Measurements from ENCODE around the gene CTNNA3. TPM values are rescaled to one million over a fixed set of nuclear protein-coding genes. Genes with fewer than 3 reads are reported as not detected.

Gene CTNNA3
- total RNA-seq, 2 donors from 2014 or later, result not detected

DNA sequence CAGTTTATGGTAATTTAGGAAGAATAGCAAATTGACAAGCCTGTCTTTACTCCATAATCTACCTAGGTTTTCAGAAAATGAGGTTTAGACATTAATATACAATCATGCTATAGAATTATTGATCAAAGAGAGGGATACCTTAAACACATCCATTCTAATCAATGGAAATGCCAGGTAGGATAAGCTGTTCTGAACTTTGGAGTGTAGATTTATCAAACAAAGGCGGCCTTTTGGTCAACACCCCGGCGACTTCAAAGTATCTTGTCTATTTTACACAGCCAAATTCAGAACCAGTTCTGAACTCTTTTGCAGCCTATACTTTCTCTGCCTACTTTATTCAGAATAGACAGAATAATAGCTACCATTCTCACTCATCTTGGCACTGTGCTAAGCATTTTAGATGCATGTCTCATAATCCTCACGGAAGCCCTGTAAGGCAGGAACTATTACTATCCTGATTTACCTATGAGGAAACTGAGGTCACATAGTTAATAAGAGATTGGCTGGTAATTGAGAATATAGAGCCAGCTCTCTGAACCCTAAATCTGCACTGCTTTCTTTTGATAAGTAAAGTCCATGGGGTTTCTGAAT lies 1412.0 kb downstream of the CTNNA3 start:
- Mint-ChIP-seq H3K4me1 (ENCODE audit: low read depth in 2 of 2) (no peaks in the 10 kb centered on the region), H3K27me3 (no peaks in the 10 kb centered on the region), H3K36me3 (no peaks in the 10 kb centered on the region), H3K4me3 (no peak overlapping the region), H3K9me3 (peaks cover 10% of the 10 kb centered on the region), H3K27ac (no peak overlapping the region)
- no peak for DNase-seq (ENCODE audit: low spot score)
- ATAC-seq, result no peak

- no peak for ATAC-seq
- H3K4me3 Mint-ChIP-seq, result no peak overlapping the region
- H3K4me1 Mint-ChIP-seq (ENCODE audit: low read depth in 2 of 2), result no peaks in the 10 kb centered on the region
- H3K27me3 Mint-ChIP-seq, result no peaks in the 10 kb centered on the region
- H3K36me3 Mint-ChIP-seq, result no peaks in the 10 kb centered on the region
- no peak for DNase-seq (ENCODE audit: low spot score)
- no peak overlapping the region for H3K27ac Mint-ChIP-seq
- H3K9me3 Mint-ChIP-seq, result peaks cover 10% of the 10 kb centered on the region
Observed at GRCh38 chr10:66283064-66283463, 1412.9 kb downstream of the CTNNA3 start.

- DNase-seq (ENCODE audit: low spot score), result no peak
- Mint-ChIP-seq H3K4me3 (no peak overlapping the region), H3K9me3 (peaks cover 4% of the 10 kb centered on the region), H3K4me1 (ENCODE audit: low read depth in 2 of 2) (no peaks in the 10 kb centered on the region), H3K36me3 (no peaks in the 10 kb centered on the region), H3K27ac (no peak overlapping the region), H3K27me3 (no peaks in the 10 kb centered on the region)
- ATAC-seq, result no peak
Observed at GRCh38 chr10:66281327-66281726, 1414.7 kb downstream of the CTNNA3 start.

DNA sequence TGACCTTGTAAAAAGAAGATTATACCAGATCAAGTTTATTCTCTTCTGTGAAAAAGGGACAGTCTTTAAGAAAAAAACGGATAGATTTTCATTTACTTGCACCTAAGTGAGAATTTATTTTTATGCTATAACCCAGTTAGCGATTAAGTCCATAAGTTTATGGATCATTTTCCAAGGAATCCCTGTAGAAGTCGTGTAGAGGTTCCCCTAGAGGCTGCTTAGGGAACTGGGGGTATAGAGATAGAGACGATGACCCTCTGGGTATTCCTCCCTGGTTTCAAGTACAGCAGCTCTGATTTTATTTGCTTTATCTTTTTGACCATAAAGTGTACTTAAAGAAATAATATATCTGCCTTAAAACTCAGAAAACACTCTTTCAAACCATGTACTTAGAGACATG lies 1418.5 kb downstream of the CTNNA3 start:
- Mint-ChIP-seq H3K9me3 (peaks cover 9% of the 10 kb centered on the region), H3K4me1 (ENCODE audit: low read depth in 2 of 2) (no peaks in the 10 kb centered on the region)

DNA sequence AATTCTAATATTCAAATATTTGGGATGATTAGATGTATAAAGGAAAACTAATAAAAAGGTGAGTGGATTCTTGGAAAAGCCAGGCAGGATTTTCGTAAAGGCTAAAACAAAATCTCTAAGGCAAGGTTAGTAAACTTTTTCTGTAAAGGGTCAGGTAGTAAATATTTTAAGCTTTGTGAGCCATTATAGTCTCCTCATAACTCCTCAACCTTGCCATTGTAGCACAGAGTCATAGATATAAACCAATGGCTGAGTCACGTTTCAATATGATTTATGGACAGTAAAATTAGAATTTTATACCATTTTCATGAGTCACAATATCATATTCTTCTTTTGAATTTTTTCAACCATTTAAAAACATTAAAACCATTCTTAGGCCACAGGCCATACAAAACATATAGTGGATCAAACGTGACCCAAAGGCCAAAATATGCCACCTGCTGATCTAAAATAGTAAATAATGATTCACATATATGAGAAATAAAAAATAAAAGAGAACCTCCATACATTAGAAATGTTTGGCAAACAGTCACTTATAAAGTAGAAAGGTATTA lies 1422.0 kb downstream of the CTNNA3 start:
- Mint-ChIP-seq H3K36me3 (no peaks in the 10 kb centered on the region), H3K27ac (no peak overlapping the region), H3K4me3 (no peak overlapping the region), H3K4me1 (ENCODE audit: low read depth in 2 of 2) (no peaks in the 10 kb centered on the region), H3K9me3 (peaks cover 9% of the 10 kb centered on the region), H3K27me3 (no peaks in the 10 kb centered on the region)
- ATAC-seq (no peak), DNase-seq (ENCODE audit: low spot score) (no peak)

More for the DNA sequence above, 1418.5 kb downstream of the CTNNA3 start:
- Mint-ChIP-seq H3K36me3 (no peaks in the 10 kb centered on the region), H3K4me3 (no peak overlapping the region), H3K27ac (no peak overlapping the region), H3K27me3 (no peaks in the 10 kb centered on the region)
- DNase-seq (ENCODE audit: low spot score) (no peak), ATAC-seq (no peak)

- H3K9me3 Mint-ChIP-seq, result peaks cover 19% of the 10 kb centered on the region
- DNase-seq (ENCODE audit: low spot score) (no peak), ATAC-seq (no peak)
- no peak overlapping the region for H3K27ac Mint-ChIP-seq
- no peak overlapping the region for H3K4me3 Mint-ChIP-seq
- no peaks in the 10 kb centered on the region for H3K36me3 Mint-ChIP-seq
- no peaks in the 10 kb centered on the region for H3K4me1 Mint-ChIP-seq (ENCODE audit: low read depth in 2 of 2)
- no peaks in the 10 kb centered on the region for H3K27me3 Mint-ChIP-seq
Observed at GRCh38 chr10:66265398-66265797, 1430.6 kb downstream of the CTNNA3 start.

GRCh38 chr10:66259836-66260235 lies 1436.2 kb downstream of the CTNNA3 start:
- Mint-ChIP-seq H3K9me3 (peaks cover 12% of the 10 kb centered on the region), H3K27ac (no peak overlapping the region), H3K36me3 (no peaks in the 10 kb centered on the region), H3K4me3 (no peak overlapping the region), H3K4me1 (ENCODE audit: low read depth in 2 of 2) (no peaks in the 10 kb centered on the region), H3K27me3 (no peaks in the 10 kb centered on the region)
- no peak for ATAC-seq
- no peak for DNase-seq (ENCODE audit: low spot score)

DNA sequence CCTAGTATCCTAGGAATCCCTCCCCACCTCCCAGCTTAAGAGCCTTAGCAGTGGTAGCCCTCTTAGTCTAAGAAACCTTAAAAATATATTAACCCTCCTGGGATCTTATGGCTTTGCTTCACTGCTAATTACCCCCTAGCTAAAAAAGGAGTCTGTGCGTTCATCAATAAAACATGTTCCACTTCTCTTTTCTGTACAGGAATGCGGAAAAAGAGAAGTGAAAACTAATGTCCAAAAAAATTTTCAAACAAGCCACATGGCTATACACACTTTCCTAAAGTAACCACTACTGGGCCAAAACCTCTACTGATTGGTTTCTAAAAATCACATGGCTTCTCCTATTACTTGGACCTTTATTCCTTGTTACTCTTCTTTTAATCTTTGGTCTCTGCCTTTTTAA lies 1437.3 kb downstream of the CTNNA3 start:
- Mint-ChIP-seq H3K4me3 (no peak overlapping the region), H3K4me1 (ENCODE audit: low read depth in 2 of 2) (no peaks in the 10 kb centered on the region), H3K27ac (no peak overlapping the region), H3K9me3 (peaks cover 8% of the 10 kb centered on the region), H3K36me3 (no peaks in the 10 kb centered on the region), H3K27me3 (no peaks in the 10 kb centered on the region)
- ATAC-seq (no peak), DNase-seq (ENCODE audit: low spot score) (no peak)

DNA sequence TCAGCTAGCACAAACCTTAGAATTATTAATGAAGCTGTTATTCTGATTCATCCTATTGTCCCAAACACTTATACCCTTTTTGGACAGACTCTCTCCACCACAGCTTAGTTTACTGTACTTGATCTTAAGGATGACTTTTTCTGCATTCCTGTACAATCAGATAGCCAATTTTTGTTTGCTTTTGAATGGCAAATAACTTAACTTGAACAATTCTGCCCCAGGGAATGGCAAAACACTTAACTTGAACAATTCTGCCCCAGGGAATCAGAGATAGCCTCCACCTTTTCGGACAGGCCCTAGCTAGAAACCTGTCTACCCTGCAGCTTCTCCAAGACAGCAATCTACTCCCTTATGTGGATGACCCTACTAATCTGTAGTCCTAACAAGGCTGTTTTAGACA lies 1438.2 kb downstream of the CTNNA3 start:
- Mint-ChIP-seq H3K4me3 (no peak overlapping the region), H3K27ac (no peak overlapping the region), H3K36me3 (no peaks in the 10 kb centered on the region), H3K27me3 (no peaks in the 10 kb centered on the region), H3K4me1 (ENCODE audit: low read depth in 2 of 2) (no peaks in the 10 kb centered on the region), H3K9me3 (peaks cover 13% of the 10 kb centered on the region)
- ATAC-seq, result no peak
- DNase-seq (ENCODE audit: low spot score), result no peak

- Mint-ChIP-seq H3K4me3 (no peak overlapping the region), H3K27me3 (no peaks in the 10 kb centered on the region), H3K9me3 (peaks cover 24% of the 10 kb centered on the region), H3K27ac (no peak overlapping the region), H3K36me3 (no peaks in the 10 kb centered on the region), H3K4me1 (ENCODE audit: low read depth in 2 of 2) (no peaks in the 10 kb centered on the region)
- DNase-seq (ENCODE audit: low spot score), result no peak
- ATAC-seq, result no peak
Observed at GRCh38 chr10:66252986-66253385, 1443.0 kb downstream of the CTNNA3 start.

DNA sequence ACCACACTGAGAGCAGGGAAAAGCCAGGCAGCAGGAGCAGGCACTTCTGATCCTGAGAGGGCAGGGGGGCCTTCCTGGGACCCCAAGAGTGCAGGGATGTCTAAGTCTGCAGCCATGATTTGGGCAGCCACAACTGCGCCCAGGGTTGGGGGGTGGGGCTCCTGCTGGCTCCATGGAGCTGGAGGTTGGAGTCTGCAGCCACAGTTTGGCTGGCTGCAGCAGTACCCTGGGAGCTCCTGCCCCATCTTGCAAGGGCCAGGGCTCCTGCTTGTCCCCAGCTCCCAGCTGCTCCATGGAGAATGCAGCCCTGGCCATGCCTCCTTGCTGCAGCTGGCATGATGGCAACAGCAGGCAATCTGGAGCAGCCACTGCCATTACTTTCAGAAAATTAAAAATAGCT lies 1449.8 kb downstream of the CTNNA3 start:
- Mint-ChIP-seq H3K9me3 (peaks cover 14% of the 10 kb centered on the region), H3K27me3 (no peaks in the 10 kb centered on the region), H3K36me3 (no peaks in the 10 kb centered on the region), H3K4me1 (ENCODE audit: low read depth in 2 of 2) (no peaks in the 10 kb centered on the region), H3K4me3 (no peak overlapping the region), H3K27ac (no peak overlapping the region)
- DNase-seq (ENCODE audit: low spot score) (no peak), ATAC-seq (no peak)

GRCh38 chr10:66244953-66245352 lies 1451.0 kb downstream of the CTNNA3 start:
- Mint-ChIP-seq H3K27ac (no peak overlapping the region), H3K4me1 (ENCODE audit: low read depth in 2 of 2) (no peaks in the 10 kb centered on the region), H3K9me3 (peaks cover 8% of the 10 kb centered on the region), H3K4me3 (no peak overlapping the region), H3K36me3 (no peaks in the 10 kb centered on the region), H3K27me3 (no peaks in the 10 kb centered on the region)
- ATAC-seq (no peak), DNase-seq (ENCODE audit: low spot score) (no peak)

DNA sequence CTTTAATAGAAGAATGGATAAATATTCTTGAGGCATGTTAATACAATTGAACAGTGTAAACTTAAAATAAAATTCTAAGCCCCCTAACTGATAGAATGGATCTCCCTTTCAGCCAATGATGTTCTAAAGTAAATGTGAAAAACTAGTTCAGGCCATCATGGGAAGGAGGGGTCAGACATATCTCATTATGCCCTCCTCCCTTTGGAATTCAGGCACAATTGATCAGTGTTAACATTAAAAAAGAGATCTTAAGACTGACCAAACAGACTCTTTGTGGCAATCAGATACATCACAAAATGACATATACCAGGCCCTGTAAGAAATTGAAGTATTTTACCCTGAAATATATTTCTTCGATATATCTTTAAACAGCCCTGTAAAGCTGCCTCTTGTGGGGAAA lies 1453.1 kb downstream of the CTNNA3 start:
- ATAC-seq (no peak), DNase-seq (ENCODE audit: low spot score) (no peak)
- H3K4me3 Mint-ChIP-seq, result no peak overlapping the region
- no peaks in the 10 kb centered on the region for H3K9me3 Mint-ChIP-seq
- no peaks in the 10 kb centered on the region for H3K4me1 Mint-ChIP-seq (ENCODE audit: low read depth in 2 of 2)
- no peak overlapping the region for H3K27ac Mint-ChIP-seq
- H3K36me3 Mint-ChIP-seq, result no peaks in the 10 kb centered on the region
- no peaks in the 10 kb centered on the region for H3K27me3 Mint-ChIP-seq

- H3K27ac Mint-ChIP-seq, result no peak overlapping the region
- H3K4me3 Mint-ChIP-seq, result no peak overlapping the region
- H3K27me3 Mint-ChIP-seq, result no peaks in the 10 kb centered on the region
- no peaks in the 10 kb centered on the region for H3K4me1 Mint-ChIP-seq (ENCODE audit: low read depth in 2 of 2)
- no peaks in the 10 kb centered on the region for H3K36me3 Mint-ChIP-seq
- peaks cover 4% of the 10 kb centered on the region for H3K9me3 Mint-ChIP-seq
- no peak for ATAC-seq
- no peak for DNase-seq (ENCODE audit: low spot score)
Observed at GRCh38 chr10:66239062-66239461, 1456.9 kb downstream of the CTNNA3 start.

- Mint-ChIP-seq H3K9me3 (peaks cover 4% of the 10 kb centered on the region), H3K4me1 (ENCODE audit: low read depth in 2 of 2) (no peaks in the 10 kb centered on the region), H3K27ac (no peak overlapping the region), H3K4me3 (no peak overlapping the region), H3K36me3 (no peaks in the 10 kb centered on the region), H3K27me3 (no peaks in the 10 kb centered on the region)
- DNase-seq (ENCODE audit: low spot score), result no peak
- no peak for ATAC-seq
Observed at GRCh38 chr10:66238343-66238742, 1457.7 kb downstream of the CTNNA3 start.

Measured in natural killer cell treated with Interleukin-12 subunit alpha and Interleukin-12 subunit beta and Interleukin-15 and Interleukin-18, amount 100 ng/mL, for 72 hours (primary cell).